ENCODE measurements around the gene ZNF444.
"Not testable (repeated sequence)": the region's sequence is repeated elsewhere in the genome, so short reads cannot be mapped to it uniquely, and the experiment has no call there.

The ZNF444 gene

DNA sequence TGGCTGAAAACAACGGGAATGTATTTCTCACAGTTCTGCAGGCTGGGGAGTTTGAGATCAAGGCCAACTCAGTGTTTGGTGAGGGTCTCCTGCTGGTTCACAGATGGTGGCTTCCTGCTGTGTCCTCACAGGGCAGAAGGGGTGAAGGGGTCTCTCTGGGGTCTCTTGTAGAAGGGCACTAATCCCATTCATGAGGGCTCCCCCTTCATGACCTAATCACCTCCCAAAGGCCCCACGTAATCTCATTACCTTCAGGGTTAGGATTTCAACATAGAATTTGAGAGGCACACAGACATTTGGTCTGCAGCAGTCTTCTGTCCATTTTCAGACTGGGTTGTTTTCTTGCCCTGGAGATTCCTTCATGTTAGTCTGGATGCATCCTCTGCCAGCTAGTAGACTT lies 11.6 kb downstream of the ZNF444 start:
- DNase-seq, result no peak

DNA sequence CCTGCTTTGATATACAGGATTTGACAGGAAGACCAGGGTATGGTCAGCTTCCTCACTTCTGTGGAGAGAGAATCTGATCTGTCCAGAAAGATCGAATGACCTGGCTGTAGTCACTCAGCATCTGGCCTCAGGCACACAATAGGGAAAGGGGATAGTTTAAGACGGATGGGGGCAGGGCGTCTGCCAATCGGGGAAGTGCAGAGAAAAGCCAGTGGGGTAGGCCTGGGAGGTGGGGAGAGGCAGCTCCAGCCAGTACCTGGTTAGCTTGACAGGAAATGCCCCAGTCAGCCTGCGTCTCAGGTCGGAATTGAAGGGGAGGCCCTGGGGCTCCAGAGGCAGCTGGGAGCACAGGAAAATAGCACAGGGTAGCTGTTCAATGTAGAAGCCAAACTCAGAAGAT lies 12.4 kb downstream of the ZNF444 start:
- no peak for DNase-seq
- TF ChIP-seq GATA1 (IDR thresholded peaks at IDR 0.05; ENCODE audit: low read depth, low read length) (no peak), POLR2A (IDR thresholded peaks at IDR 0.05; ENCODE audit: low read length) (no peak)

More for the DNA sequence above, 11.6 kb downstream of the ZNF444 start:
- TF ChIP-seq POLR2A (IDR thresholded peaks at IDR 0.05; ENCODE audit: low read length) (no peak), GATA1 (IDR thresholded peaks at IDR 0.05; ENCODE audit: low read depth, low read length) (no peak)

GRCh38 chr19:56155124-56155687 lies 14.1 kb downstream of the ZNF444 start:
- no peak for TF ChIP-seq POLR2A (IDR thresholded peaks at IDR 0.05; ENCODE audit: low read length)
- TF ChIP-seq GATA1 (IDR thresholded peaks at IDR 0.05; ENCODE audit: low read depth, low read length), result no peak
- peak; percentile 35 to 48 for DNase-seq

DNA sequence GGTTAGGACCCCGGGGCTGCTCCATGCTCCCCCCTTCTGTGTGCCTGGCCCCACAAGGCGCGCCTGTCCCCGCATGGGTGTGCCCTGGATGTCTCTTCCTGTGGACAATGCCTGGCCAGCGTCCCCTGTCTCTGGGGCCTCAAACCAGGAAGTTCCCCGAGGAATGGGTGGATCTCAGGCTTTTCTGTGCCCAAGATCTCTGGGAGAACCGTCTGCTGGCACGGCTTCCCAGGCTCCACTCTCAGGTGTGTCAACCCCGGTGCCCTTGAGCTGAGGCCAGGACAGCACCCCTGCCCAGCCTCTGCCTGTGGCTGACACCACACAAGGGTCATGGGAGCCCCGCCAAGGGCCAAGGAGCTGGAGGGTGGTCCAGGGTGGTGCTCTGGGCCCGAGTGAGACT lies 15.7 kb downstream of the ZNF444 start:
- no peak for DNase-seq
- TF ChIP-seq POLR2A (IDR thresholded peaks at IDR 0.05; ENCODE audit: low read length) (no peak), GATA1 (IDR thresholded peaks at IDR 0.05; ENCODE audit: low read depth, low read length) (no peak)

GRCh38 chr19:56158170-56158757 lies 17.2 kb downstream of the ZNF444 start:
- DNase-seq, result no peak
- TF ChIP-seq POLR2A (IDR thresholded peaks at IDR 0.05; ENCODE audit: low read length) (no peak), GATA1 (IDR thresholded peaks at IDR 0.05; ENCODE audit: low read depth, low read length) (no peak)

DNA sequence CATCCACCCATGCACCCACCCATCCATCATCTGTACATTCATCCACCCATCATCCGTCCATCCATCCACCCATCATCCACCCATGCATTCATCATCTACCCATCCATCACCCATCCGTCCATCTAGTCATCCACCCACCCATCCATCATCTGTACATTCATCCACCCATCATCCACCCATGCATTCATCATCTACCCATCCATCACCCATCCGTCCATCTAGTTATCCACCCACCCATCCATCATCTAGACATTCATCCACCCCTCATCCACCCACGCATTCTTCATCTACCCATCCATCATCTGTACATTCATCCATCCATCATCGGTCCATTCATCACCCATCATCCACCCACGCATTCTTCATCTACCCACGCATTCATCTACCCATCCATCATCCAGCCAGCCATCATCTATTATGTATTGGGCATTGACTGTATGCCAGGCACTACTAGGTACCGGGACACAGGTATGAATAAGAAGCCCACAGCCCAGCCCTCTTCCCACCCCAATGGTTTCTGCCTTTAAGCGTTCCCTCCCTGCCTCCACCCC lies 18.0 kb downstream of the ZNF444 start:
- TF ChIP-seq POLR2A (IDR thresholded peaks at IDR 0.05; ENCODE audit: low read length) (no peak), GATA1 (IDR thresholded peaks at IDR 0.05; ENCODE audit: low read depth, low read length) (no peak)
- DNase-seq, result no peak

- no peak for DNase-seq
- no peak for TF ChIP-seq GATA1 (IDR thresholded peaks at IDR 0.05; ENCODE audit: low read depth, low read length)
- no peak for TF ChIP-seq POLR2A (IDR thresholded peaks at IDR 0.05; ENCODE audit: low read length)
Measured at GRCh38 chr19:56159622-56160271, 18.7 kb downstream of the ZNF444 start.

GRCh38 chr19:56161534-56161933 lies 20.4 kb downstream of the ZNF444 start:
- DNase-seq, result no peak
- TF ChIP-seq POLR2A (IDR thresholded peaks at IDR 0.05; ENCODE audit: low read length), result no peak
- no peak for TF ChIP-seq GATA1 (IDR thresholded peaks at IDR 0.05; ENCODE audit: low read depth, low read length)

- TF ChIP-seq POLR2A (IDR thresholded peaks at IDR 0.05; ENCODE audit: low read length), result no peak
- TF ChIP-seq GATA1 (IDR thresholded peaks at IDR 0.05; ENCODE audit: low read depth, low read length), result no peak
- DNase-seq, result no peak
Measured at GRCh38 chr19:56162258-56162657, 21.2 kb downstream of the ZNF444 start.

GRCh38 chr19:56163097-56163496 lies 22.0 kb downstream of the ZNF444 start:
- DNase-seq, result no peak
- TF ChIP-seq GATA1 (IDR thresholded peaks at IDR 0.05; ENCODE audit: low read depth, low read length) (no peak), POLR2A (IDR thresholded peaks at IDR 0.05; ENCODE audit: low read length) (no peak)

DNA sequence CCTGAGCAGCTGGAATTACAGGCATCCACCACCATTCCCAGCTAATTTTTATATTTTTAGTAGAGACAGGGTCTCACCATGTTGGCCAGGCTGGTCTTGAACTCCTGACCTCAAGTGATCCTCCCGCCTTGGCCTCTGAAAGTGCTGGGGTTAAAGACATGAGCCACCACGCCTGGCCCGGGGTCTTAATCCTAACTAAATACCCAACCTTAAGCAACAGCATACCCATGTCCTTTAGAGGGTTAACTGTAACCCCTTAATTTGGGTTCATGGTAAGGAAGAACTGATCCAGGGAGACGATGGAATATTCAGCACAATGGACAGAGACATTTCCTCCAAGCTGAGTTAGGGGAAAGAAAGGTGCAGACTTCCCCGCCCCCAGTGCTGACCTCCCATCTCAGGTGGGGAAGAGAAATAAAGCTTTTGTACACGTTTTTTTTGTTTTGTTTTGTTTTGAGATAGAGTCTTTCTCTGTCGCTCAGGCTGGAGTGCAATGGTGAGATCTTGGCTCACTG lies 26.0 kb downstream of the ZNF444 start:
- TF ChIP-seq GATA1 (IDR thresholded peaks at IDR 0.05; ENCODE audit: low read depth, low read length) (no peak), POLR2A (IDR thresholded peaks at IDR 0.05; ENCODE audit: low read length) (no peak)
- no peak for DNase-seq

DNA sequence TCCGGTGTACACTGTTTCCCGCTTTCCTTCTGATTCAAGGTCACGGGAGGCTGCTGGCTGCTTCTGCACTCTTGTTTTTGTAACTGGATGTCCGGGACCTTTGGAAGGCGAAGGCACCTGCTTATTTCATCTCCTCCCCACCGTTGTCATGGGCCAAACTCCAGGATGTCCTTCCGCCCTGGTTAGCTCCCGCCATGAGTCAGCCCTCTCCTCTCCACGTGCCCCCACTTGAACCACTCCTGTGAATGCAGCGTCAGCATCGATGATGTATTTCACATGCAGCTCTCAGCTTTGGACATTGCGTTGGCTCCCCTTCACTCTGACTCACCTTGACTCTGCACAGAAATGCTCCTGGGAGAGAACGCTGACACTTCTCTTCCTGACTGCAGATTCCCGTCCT lies 29.2 kb downstream of the ZNF444 start:
- no peak for DNase-seq
- TF ChIP-seq POLR2A (IDR thresholded peaks at IDR 0.05; ENCODE audit: low read length) (no peak), GATA1 (IDR thresholded peaks at IDR 0.05; ENCODE audit: low read depth, low read length) (no peak)

DNA sequence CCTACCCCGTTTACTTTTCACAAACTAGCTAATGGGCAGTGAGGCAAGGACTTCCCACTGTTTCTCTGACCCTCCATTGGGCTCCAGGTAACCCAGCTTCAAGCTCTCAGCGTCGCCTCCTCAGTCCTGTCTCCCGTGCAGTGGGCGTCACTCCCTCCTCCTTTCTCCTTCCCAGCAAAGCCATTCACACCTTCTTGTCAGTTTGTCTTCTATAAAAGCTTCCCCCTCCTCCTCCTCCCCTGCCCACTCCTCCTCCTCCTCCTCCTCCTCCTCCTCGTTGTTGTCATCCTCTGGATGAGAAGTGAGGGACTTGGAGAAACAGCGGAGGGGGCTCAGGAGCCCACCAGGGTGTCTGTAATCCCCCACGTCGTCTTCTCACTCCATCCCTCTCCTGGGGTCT lies 33.0 kb downstream of the ZNF444 start:
- DNase-seq, result no peak
- TF ChIP-seq POLR2A (IDR thresholded peaks at IDR 0.05; ENCODE audit: low read length) (no peak), GATA1 (IDR thresholded peaks at IDR 0.05; ENCODE audit: low read depth, low read length) (no peak)

DNA sequence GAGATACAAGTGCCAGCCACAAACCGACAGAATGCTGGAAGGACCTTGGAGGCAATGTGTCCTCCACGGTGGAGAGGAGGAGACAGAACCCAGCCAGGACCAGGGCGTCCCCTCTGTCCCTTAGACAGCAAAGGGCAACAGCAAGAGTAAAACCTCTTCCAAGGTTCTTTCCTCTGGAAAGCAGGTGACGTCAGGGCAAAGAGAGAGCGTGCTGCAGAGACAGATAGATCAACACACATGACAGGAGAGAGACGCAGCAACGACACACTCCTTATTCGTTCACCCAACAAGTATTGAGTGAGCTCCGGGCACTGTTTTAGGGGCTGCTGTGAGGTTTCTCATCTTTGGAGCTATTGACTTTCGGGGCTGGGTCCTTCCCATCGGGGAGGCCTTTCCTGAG lies 33.5 kb downstream of the ZNF444 start:
- no peak for DNase-seq
- no peak for TF ChIP-seq POLR2A (IDR thresholded peaks at IDR 0.05; ENCODE audit: low read length)
- TF ChIP-seq GATA1 (IDR thresholded peaks at IDR 0.05; ENCODE audit: low read depth, low read length), result no peak

GRCh38 chr19:56175861-56176307 lies 34.8 kb downstream of the ZNF444 start, which contains the start of gene GALP:
Gene GALP, plus strand, starts transcription at chr19:56176008. Its CDS starts 1,101 bp downstream, at chr19:56177109.
- not testable (repeated sequence) for DNase-seq

GRCh38 chr19:56176310-56176709 lies 35.2 kb downstream of the ZNF444 start:
- not testable (repeated sequence) for DNase-seq
